IMR-90 (cell line): ENCODE data around the gene LSMEM2. TPM values are rescaled to one million over a fixed set of nuclear protein-coding genes. Genes with fewer than 3 reads are reported as not detected.
A peak's percentile ranks its signal among the peaks of the same experiment; 100 is the strongest.

Experiments
- ATAC-seq: fragments of 200-7000 bp; cut with Tn5 transposase; 2 replicates; pipeline ENCODE4 v1.9.1; 2020; ENCODE audit warnings: low read depth, mild to moderate bottlenecking, moderate library complexity
- BruUV-seq: library from RNA; stranded (reverse); fragments of 400-500 nt; replicated peaks from 2 replicates; lab custom pipeline; 2021; lab: Mats Ljungman, UMichigan
- CTCF ChIA-PET: fragments of 300-600 bp; formaldehyde crosslinking; extraction: SDS; loops from one replicate; lab custom pipeline; 2021; ENCODE audit warnings: antibody characterized with exemption; lab: Yijun Ruan, JAX
- POLR2A ChIA-PET: fragments of 300-600 bp; sonication (Branson Sonifier 250); formaldehyde crosslinking; loops from one replicate; lab custom pipeline; 2022; ENCODE audit warnings: antibody characterized with exemption; ENCODE audit not compliant: unreplicated experiment; lab: Charles Lee
- DNase-seq: peaks from one replicate; pipeline ENCODE4 v3.0.0; 2013
- H2AFZ ChIP-seq: replicated peaks from 2 replicates; pipeline ENCODE3; 2013; ENCODE audit warnings: low read length, mild to moderate bottlenecking; ENCODE audit not compliant: poor library complexity
- H2AK5ac ChIP-seq: 2 replicates; pipeline ENCODE4 v1.6.1; 2013; ENCODE audit warnings: low read depth, low read length, inconsistent platforms
- H2AK9ac ChIP-seq: replicated peaks from 2 replicates; pipeline ENCODE3; 2013; ENCODE audit warnings: mild to moderate bottlenecking, low read depth, low read length, moderate library complexity; ENCODE audit not compliant: poor library complexity
- H2BK120ac ChIP-seq: 2 replicates; pipeline ENCODE4 v1.6.1; 2013; ENCODE audit warnings: low read depth, low read length, inconsistent platforms
- H2BK15ac ChIP-seq: 3 replicates; pipeline ENCODE4 v1.6.1; 2013; ENCODE audit warnings: low read depth, low read length, inconsistent platforms
- H2BK20ac ChIP-seq: 2 replicates; pipeline ENCODE4 v1.6.1; 2013; ENCODE audit warnings: low read depth, mild to moderate bottlenecking, inconsistent platforms, low read length, moderate library complexity
- H2BK5ac ChIP-seq: 2 replicates; pipeline ENCODE4 v1.6.1; 2013; ENCODE audit warnings: mild to moderate bottlenecking, low read depth, low read length, inconsistent platforms; ENCODE audit not compliant: poor library complexity, severe bottlenecking
- H3K14ac ChIP-seq: replicated peaks from 2 replicates; pipeline ENCODE4 v1.6.1; 2013; ENCODE audit warnings: low read depth, low read length, inconsistent platforms
- H3K18ac ChIP-seq: 2 replicates; pipeline ENCODE4 v1.6.1; 2013; ENCODE audit warnings: low read depth, low read length, control low read depth
- H3K23ac ChIP-seq: 2 replicates; pipeline ENCODE4 v1.6.1; 2013; ENCODE audit warnings: low read depth, low read length, inconsistent platforms
- H3K27ac ChIP-seq: 2 replicates; pipeline ENCODE4 v1.5.1; 2013; ENCODE audit warnings: mild to moderate bottlenecking, control low read depth, low read length; ENCODE audit not compliant: insufficient read depth
- H3K27me3 ChIP-seq: 2 replicates; pipeline ENCODE4 v1.6.1; 2013; ENCODE audit warnings: low read length; ENCODE audit not compliant: control insufficient read depth, insufficient read depth
- H3K36me3 ChIP-seq: 2 replicates; pipeline ENCODE4 v1.6.1; 2013; ENCODE audit warnings: low read length, mixed read lengths; ENCODE audit not compliant: control insufficient read depth, insufficient read depth
- H3K4ac ChIP-seq: 2 replicates; pipeline ENCODE4 v1.6.1; 2013; ENCODE audit warnings: low read depth, low read length, inconsistent platforms
- H3K4me1 ChIP-seq: 2 replicates; pipeline ENCODE4 v1.6.1; 2013; ENCODE audit warnings: low read length, mixed read lengths; ENCODE audit not compliant: control insufficient read depth, insufficient read depth
- H3K4me2 ChIP-seq: 2 replicates; pipeline ENCODE4 v1.6.1; 2013; ENCODE audit warnings: low read depth, mild to moderate bottlenecking, control low read depth, low read length, moderate library complexity
- H3K4me3 ChIP-seq: 2 replicates; pipeline ENCODE4 v1.5.1; 2013; ENCODE audit warnings: low read depth, mild to moderate bottlenecking, control low read depth, low read length, moderate library complexity; ENCODE audit not compliant: insufficient read depth
- H3K56ac ChIP-seq: 2 replicates; pipeline ENCODE4 v1.6.1; 2013; ENCODE audit warnings: low read length, inconsistent platforms; ENCODE audit not compliant: insufficient read depth; ENCODE audit errors: extremely low read depth
- H3K79me1 ChIP-seq, 2 experiments: 2 replicates each; pipeline ENCODE4 v1.6.1; 2013; ENCODE audit warnings: low read length in 2 of 2, inconsistent platforms in 1 of 2, low read depth in 1 of 2
- H3K9ac ChIP-seq: 2 replicates; pipeline ENCODE4 v1.6.1; 2013; ENCODE audit warnings: low read depth, low read length, control low read depth
- H3K9me1 ChIP-seq: 2 replicates; pipeline ENCODE4 v1.6.1; 2013; ENCODE audit warnings: low read length, inconsistent platforms; ENCODE audit not compliant: insufficient read depth
- H3K9me3 ChIP-seq: 2 replicates; pipeline ENCODE4 v1.6.1; 2013; ENCODE audit warnings: low read length; ENCODE audit not compliant: control insufficient read depth, insufficient read depth
- H4K20me1 ChIP-seq: 2 replicates; pipeline ENCODE4 v1.6.1; 2013; ENCODE audit warnings: low read length, inconsistent platforms; ENCODE audit not compliant: insufficient read depth
- H4K5ac ChIP-seq: 2 replicates; pipeline ENCODE4 v1.6.1; 2013; ENCODE audit warnings: mild to moderate bottlenecking, low read depth, low read length, control low read depth
- H4K8ac ChIP-seq, 2 experiments: 2 replicates each; pipeline ENCODE4 v1.6.1; 2013; ENCODE audit warnings: low read depth in 2 of 2, low read length in 2 of 2, control low read depth in 1 of 2, inconsistent platforms in 1 of 2
- H4K91ac ChIP-seq: 2 replicates; pipeline ENCODE4 v1.6.1; 2013; ENCODE audit warnings: low read depth, low read length, inconsistent platforms; ENCODE audit not compliant: insufficient read depth
- CHD1 ChIP-seq: IDR thresholded peaks from 2 replicates; pipeline ENCODE4 v1.6.1; 2012; ENCODE audit warnings: low read depth, low read length, improper control_type of control experiment
- MAZ ChIP-seq: IDR thresholded peaks from 2 replicates; pipeline ENCODE4 v1.6.1; 2012; ENCODE audit warnings: low read depth, mild to moderate bottlenecking, low read length, improper control_type of control experiment, moderate library complexity, borderline replicate concordance
- NFE2L2 ChIP-seq: fragments of 150-350 bp; IDR thresholded peaks from 2 replicates; pipeline ENCODE4 v1.6.1; 2016; ENCODE audit warnings: low read depth, mild to moderate bottlenecking, low read length
- RCOR1 ChIP-seq: IDR thresholded peaks from 2 replicates; pipeline ENCODE4 v1.6.1; 2012; ENCODE audit warnings: mild to moderate bottlenecking, low read length, improper control_type of control experiment; ENCODE audit not compliant: insufficient replicate concordance
- WGBS, 2 experiments: methylation state at CpG; one replicate each; pipeline versions ENCODE4 v1.1.5 to v1.1.7; 2013; ENCODE audit warnings: missing lambda C conversion rate in 2 of 2; ENCODE audit not compliant: insufficient read length in 1 of 2; ENCODE audit errors: extremely low coverage in 2 of 2; 5-methylcytosine and 5-hydroxymethylcytosine counted together
- dilution Hi-C: fragments of 300-500 bp; cut with HindIII; formaldehyde crosslinking; loops from one replicate; pipeline ENCODE4 v1.14.3; 2018; ENCODE audit warnings: low sequenced_read_pairs; ENCODE audit not compliant: unreplicated experiment
- in situ Hi-C: fragments of 300-500 bp; cut with MboI; formaldehyde crosslinking; loops from 3 replicates; pipeline ENCODE4 v1.14.3; 2019; ENCODE audit warnings: low sequenced_read_pairs, inconsistent platforms, mixed read lengths
- intact Hi-C: fragments of 100-400 bp; cut with micrococcal nuclease; formaldehyde crosslinking; loops from 2 replicates; pipeline ENCODE4 v1.10.0; 2022
- polyA plus RNA-seq, 3 experiments: library from polyadenylated mRNA; depleted of rRNA; stranded (reverse); fragments of >200 nt; gene quantifications; 2 replicates each; pipeline ENCODE4 v1.2.3, GENCODE V29; 2012; ENCODE audit warnings: low replicate concordance in 1 of 3
- total RNA-seq: library from RNA; depleted of rRNA; stranded (reverse); fragments of >200 nt; gene quantifications from 2 replicates; pipeline ENCODE4 v1.2.3, GENCODE V29; 2012

The LSMEM2 gene
- total and polyA plus RNA-seq, 2 of the 4 experiments (the other 2 are of a cell fraction) = under 0.01 TPM; not detected in 1

DNA sequence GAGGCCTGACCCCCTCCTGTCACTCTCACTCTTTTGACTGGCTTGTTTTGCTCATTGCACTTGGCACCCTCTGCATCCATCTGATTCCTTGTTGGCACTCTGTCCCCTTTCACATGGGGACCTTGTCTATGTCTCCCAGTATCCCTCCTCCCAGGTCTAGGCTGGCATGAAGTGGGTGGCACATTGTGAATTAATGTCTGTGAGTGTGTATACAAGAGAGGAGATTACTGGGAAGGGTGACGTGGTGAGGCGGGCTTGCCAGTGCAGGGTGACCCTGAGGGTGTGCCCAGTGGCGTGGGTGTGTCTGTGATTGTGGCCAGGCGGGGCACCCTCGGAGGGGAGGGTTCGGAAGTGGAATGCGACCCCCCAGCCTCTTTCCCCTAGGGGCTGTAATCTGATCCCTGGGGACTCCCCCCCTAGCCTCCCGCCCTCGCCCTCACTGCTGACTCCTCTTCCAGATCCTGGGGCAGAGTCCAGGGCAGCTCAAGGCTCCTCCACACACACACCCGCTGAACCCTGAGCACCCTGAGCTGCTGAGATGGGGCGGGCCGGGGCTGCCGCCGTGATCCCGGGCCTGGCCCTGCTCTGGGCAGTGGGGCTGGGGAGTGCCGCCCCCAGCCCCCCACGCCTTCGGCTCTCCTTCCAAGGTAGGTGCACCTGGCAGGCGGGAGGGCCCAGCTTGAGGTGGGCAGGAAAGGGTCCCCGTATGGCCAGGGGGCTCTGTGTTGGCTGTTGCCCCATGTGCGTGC lies 10.0 kb upstream of the LSMEM2 start, which contains the start of gene SEMA3B:
Gene SEMA3B (plus strand): TSS at position 445 of the 749 bp plus-strand sequence. CDS start 94 bp downstream, at position 539.
- no TSS peak for BruUV-seq
- in situ Hi-C loops = no loop called here
- dilution Hi-C loops = no loop called here
- WGBS, 2 experiments = 25% methylated on average over 7 of the region's 21 CpGs; no CpG with 5 or more reads in 1 of the 2 experiments
- H3K9me1 ChIP-seq = peaks cover 39% of the 10 kb centered on the region
- peak within 1 kb of the TSS; percentile 98 for H3K14ac ChIP-seq
- peaks cover 64% of the 10 kb centered on the region for H3K4me1 ChIP-seq
- no peaks in the 10 kb centered on the region for H3K9me3 ChIP-seq
- peak within 1 kb of the TSS; percentile 85 for H3K23ac ChIP-seq
- peak within 1 kb of the TSS; percentile 83 for H2BK5ac ChIP-seq
- ChIA-PET CTCF (interaction anchor here (1.0 to 2.2 kb wide), 2 partner anchors 9 to 22 kb away, joined by 4 to 7 read pairs; no protein-coding TSS in a partner anchor), POLR2A (no interaction called here)
- H3K56ac ChIP-seq = no peak within 1 kb of the TSS
- peak within 1 kb of the TSS; percentile 95 for H2AK9ac ChIP-seq
- DNase-seq = no peak
- H2AK5ac ChIP-seq = peak within 1 kb of the TSS; percentile 100
- intact Hi-C loops = no loop called here
- peak within 1 kb of the TSS; percentile 90 for H2BK20ac ChIP-seq
- H2BK120ac ChIP-seq = peak within 1 kb of the TSS; percentile 95
- H3K4me2 ChIP-seq = peak within 1 kb of the TSS; percentile 71
- H4K5ac ChIP-seq = peak within 1 kb of the TSS; percentile 79
- H3K4ac ChIP-seq = peak within 1 kb of the TSS; percentile 100
- peak within 1 kb of the TSS; percentile 56 to 98 for H4K8ac ChIP-seq
- peak within 1 kb of the TSS; percentile 31 for H3K4me3 ChIP-seq
- H2AFZ ChIP-seq = peak within 1 kb of the TSS; percentile 71
- peaks cover 3 to 45% of the 10 kb centered on the region in 2 experiments; a peak in 3 of 4 replicates for H3K79me1 ChIP-seq
- TF ChIP-seq CHD1 = no peak
- no peak for TF ChIP-seq RCOR1
- peak; percentile 68 for TF ChIP-seq MAZ
- no peak for TF ChIP-seq NFE2L2
- peak within 1 kb of the TSS; percentile 91 for H4K91ac ChIP-seq
- H4K20me1 ChIP-seq = no peaks in the 10 kb centered on the region
- H3K18ac ChIP-seq = peak within 1 kb of the TSS; percentile 68
- peak within 1 kb of the TSS; percentile 77 for H3K9ac ChIP-seq
- ATAC-seq = peak; percentile 16
- peak within 1 kb of the TSS; percentile 80 for H3K27ac ChIP-seq
- H3K36me3 ChIP-seq = peaks cover 2% of the 10 kb centered on the region; the same call in 1 of the 2 replicates
- peak within 1 kb of the TSS; percentile 95; the same call in 2 of the 3 replicates for H2BK15ac ChIP-seq
- no peaks in the 10 kb centered on the region for H3K27me3 ChIP-seq
